MM.1S (cell line): Measurements from ENCODE around the gene NTM.
A peak's percentile ranks its signal among the peaks of the same experiment; 100 is the strongest.
"Not testable (repeated sequence)": the region's sequence is repeated elsewhere in the genome, so short reads cannot be mapped to it uniquely, and the experiment has no call there.

Experiments
- DNase-seq: peaks from one replicate; pipeline ENCODE4 v3.0.0-alpha.2; 2015
- H2AFZ ChIP-seq: fragments of 300-600 bp; sonication (generic); 2 replicates; pipeline ENCODE4 v1.6.0; 2016; ENCODE audit warnings: antibody characterized with exemption, low read length
- H3F3A ChIP-seq: fragments of 300-600 bp; sonication (generic); 2 replicates; pipeline ENCODE4 v1.6.1; 2016; ENCODE audit warnings: mild to moderate bottlenecking, antibody characterized with exemption, low read length, moderate library complexity, mixed read lengths; ENCODE audit not compliant: insufficient read depth
- H3K27ac ChIP-seq: fragments of 300-600 bp; sonication (generic); 2 replicates; pipeline ENCODE4 v1.5.1; 2016; ENCODE audit warnings: mild to moderate bottlenecking, low read length
- H3K27me3 ChIP-seq: fragments of 300-600 bp; sonication (generic); replicated peaks from 2 replicates; pipeline ENCODE4 v1.6.0; 2016; ENCODE audit warnings: low read length; ENCODE audit not compliant: insufficient read depth
- H3K36me3 ChIP-seq: fragments of 300-600 bp; sonication (generic); replicated peaks from 2 replicates; pipeline ENCODE4 v1.6.1; 2016; ENCODE audit warnings: mild to moderate bottlenecking, low read length, mixed read lengths; ENCODE audit not compliant: insufficient read depth
- H3K4me1 ChIP-seq: fragments of 300-600 bp; sonication (generic); 2 replicates; pipeline ENCODE4 v1.6.1; 2016; ENCODE audit warnings: low read length, mixed read lengths
- H3K4me2 ChIP-seq: fragments of 300-600 bp; sonication (generic); 2 replicates; pipeline ENCODE4 v1.6.0; 2016; ENCODE audit warnings: low read depth, low read length
- H3K4me3 ChIP-seq: fragments of 300-600 bp; sonication (generic); 2 replicates; pipeline ENCODE4 v1.5.1; 2016; ENCODE audit warnings: low read length, mixed read lengths
- H3K79me2 ChIP-seq: fragments of 300-600 bp; sonication (generic); 2 replicates; pipeline ENCODE4 v1.6.1; 2016; ENCODE audit warnings: mixed run types, low read length, mixed read lengths
- H3K9ac ChIP-seq: fragments of 300-600 bp; sonication (generic); 2 replicates; pipeline ENCODE4 v1.6.1; 2016; ENCODE audit warnings: low read length, mixed read lengths
- H3K9me2 ChIP-seq: fragments of 300-600 bp; sonication (generic); replicated peaks from 2 replicates; pipeline ENCODE4 v1.6.1; 2016; ENCODE audit warnings: mild to moderate bottlenecking, low read length, mixed read lengths; ENCODE audit not compliant: insufficient read depth
- H3K9me3 ChIP-seq: fragments of 300-600 bp; sonication (generic); replicated peaks from 2 replicates; pipeline ENCODE4 v1.6.1; 2016; ENCODE audit warnings: mild to moderate bottlenecking, low read length, mixed read lengths; ENCODE audit not compliant: insufficient read depth
- H4K20me1 ChIP-seq: fragments of 300-600 bp; sonication (generic); 2 replicates; pipeline ENCODE4 v1.6.1; 2016; ENCODE audit warnings: mild to moderate bottlenecking, low read length, moderate library complexity, mixed read lengths; ENCODE audit not compliant: insufficient read depth
- EZH2 ChIP-seq: fragments of 300-600 bp; sonication (generic); optimal IDR thresholded peaks from 2 replicates; pipeline ENCODE3; 2017; ENCODE audit warnings: low read depth, mild to moderate bottlenecking, antibody characterized with exemption, low read length, mixed read lengths
- EZH2phosphoT487 ChIP-seq: fragments of 300-600 bp; sonication (generic); IDR thresholded peaks from 2 replicates; pipeline ENCODE4 v1.6.1; 2018; ENCODE audit warnings: antibody characterized with exemption, low read length
- TF ChIP-seq, protein P1 (sequence below): fragments of 300-600 bp; sonication (generic); IDR thresholded peaks from 2 replicates; pipeline ENCODE4 v1.5.1; 2016; ENCODE audit warnings: antibody characterized with exemption, low read length, mixed read lengths

The NTM gene

DNA sequence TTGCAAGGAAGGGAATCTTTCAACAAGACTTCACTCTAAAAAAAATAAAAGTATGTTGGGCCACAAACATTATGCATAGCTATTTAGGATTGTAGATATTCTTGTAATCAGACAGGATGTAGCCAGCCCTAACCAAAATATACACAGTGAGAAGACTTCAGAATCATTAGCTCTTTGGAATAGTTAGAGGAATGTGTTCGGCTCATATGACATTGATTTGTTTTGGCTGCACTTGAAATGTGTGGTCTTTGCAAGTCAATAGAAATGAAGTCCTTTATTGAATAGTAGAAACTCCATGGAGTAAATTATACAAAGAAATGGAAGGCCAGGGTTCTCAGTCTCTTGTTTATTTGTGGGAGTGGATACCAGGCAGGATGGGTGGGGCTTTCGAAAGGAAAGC lies 692.1 kb downstream of the NTM start:
- H3K4me1 ChIP-seq: peaks cover 14% of the 10 kb centered on the region
- no peak overlapping the region for H3K27ac ChIP-seq
- no peaks in the 10 kb centered on the region for H3K9me3 ChIP-seq
- no peaks in the 10 kb centered on the region for H3K27me3 ChIP-seq
- H3K4me3 ChIP-seq: no peak overlapping the region
- H3K36me3 ChIP-seq: no peaks in the 10 kb centered on the region
- H3K9ac ChIP-seq: no peak overlapping the region
- DNase-seq: no peak
- no peak for TF ChIP-seq EZH2phosphoT487
- TF ChIP-seq EZH2: no peak
- TF ChIP-seq, protein P1, sequence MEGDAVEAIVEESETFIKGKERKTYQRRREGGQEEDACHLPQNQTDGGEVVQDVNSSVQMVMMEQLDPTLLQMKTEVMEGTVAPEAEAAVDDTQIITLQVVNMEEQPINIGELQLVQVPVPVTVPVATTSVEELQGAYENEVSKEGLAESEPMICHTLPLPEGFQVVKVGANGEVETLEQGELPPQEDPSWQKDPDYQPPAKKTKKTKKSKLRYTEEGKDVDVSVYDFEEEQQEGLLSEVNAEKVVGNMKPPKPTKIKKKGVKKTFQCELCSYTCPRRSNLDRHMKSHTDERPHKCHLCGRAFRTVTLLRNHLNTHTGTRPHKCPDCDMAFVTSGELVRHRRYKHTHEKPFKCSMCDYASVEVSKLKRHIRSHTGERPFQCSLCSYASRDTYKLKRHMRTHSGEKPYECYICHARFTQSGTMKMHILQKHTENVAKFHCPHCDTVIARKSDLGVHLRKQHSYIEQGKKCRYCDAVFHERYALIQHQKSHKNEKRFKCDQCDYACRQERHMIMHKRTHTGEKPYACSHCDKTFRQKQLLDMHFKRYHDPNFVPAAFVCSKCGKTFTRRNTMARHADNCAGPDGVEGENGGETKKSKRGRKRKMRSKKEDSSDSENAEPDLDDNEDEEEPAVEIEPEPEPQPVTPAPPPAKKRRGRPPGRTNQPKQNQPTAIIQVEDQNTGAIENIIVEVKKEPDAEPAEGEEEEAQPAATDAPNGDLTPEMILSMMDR: no peak
- no peak overlapping the region for H2AFZ ChIP-seq
- peak overlapping the region; percentile 11; the same call in 1 of the 2 replicates for H3K4me2 ChIP-seq
- H3K9me2 ChIP-seq: no peaks in the 10 kb centered on the region
- no peaks in the 10 kb centered on the region for H4K20me1 ChIP-seq
- H3F3A ChIP-seq: no peaks in the 10 kb centered on the region
- H3K79me2 ChIP-seq: no peaks in the 10 kb centered on the region

DNA sequence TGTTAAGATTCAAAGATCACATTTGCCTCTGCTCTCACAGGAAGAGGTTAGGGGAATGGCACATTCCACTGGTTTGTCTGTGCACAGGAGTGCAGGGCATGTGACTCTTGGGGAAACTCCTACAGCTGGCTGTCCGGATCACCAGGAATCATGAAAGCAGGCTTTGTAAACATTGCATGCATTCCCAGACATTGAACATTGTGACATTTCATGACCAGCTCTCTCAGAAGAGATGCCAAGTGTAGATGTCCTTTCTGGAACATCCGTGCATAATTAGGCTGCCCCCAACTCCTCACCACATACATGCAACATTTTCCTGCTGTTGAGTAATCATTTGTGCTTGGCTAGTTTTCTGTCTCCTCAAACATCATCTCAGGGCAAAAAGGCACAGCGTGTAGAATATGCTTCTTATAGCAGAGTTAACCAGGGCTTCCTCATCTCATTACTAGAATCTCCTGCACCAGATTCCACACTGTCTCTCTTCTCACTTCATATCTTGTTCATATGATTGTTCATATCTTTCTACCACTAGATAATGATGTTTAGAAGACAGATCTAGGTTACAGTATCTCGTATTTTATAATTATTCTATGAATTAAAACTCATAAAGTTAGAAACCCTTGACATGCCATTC lies 694.7 kb downstream of the NTM start:
- no peaks in the 10 kb centered on the region for H4K20me1 ChIP-seq
- peaks cover 14% of the 10 kb centered on the region for H3K4me1 ChIP-seq
- H3F3A ChIP-seq: no peaks in the 10 kb centered on the region
- H3K9me3 ChIP-seq: no peaks in the 10 kb centered on the region
- H3K27ac ChIP-seq: no peak overlapping the region
- H3K36me3 ChIP-seq: no peaks in the 10 kb centered on the region
- no peaks in the 10 kb centered on the region for H3K79me2 ChIP-seq
- no peak overlapping the region for H3K4me2 ChIP-seq
- no peak for TF ChIP-seq EZH2phosphoT487
- TF ChIP-seq EZH2: no peak
- TF ChIP-seq, protein P1: no peak
- no peak overlapping the region for H3K4me3 ChIP-seq
- no peak for DNase-seq
- no peak overlapping the region for H2AFZ ChIP-seq
- no peak overlapping the region for H3K9ac ChIP-seq
- no peaks in the 10 kb centered on the region for H3K27me3 ChIP-seq
- H3K9me2 ChIP-seq: no peaks in the 10 kb centered on the region

DNA sequence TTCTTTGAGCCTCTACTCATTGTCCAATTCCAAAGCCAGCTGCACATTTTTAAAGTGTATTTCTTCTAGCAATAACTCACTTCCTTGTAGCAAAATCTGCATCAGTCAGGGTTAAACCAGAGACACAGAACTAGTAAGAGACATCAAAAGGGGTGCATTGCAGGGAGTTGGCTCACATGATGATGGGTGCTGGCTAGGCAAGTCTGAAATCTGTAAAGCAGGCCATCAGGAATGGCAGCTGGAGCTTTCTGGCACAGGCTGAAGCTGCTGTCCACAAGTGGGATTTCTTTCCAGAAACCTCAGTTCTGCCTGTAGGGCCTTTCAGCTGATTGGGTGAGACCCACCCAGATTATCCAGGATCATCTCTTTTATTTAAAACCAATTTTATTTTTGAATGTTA lies 698.1 kb downstream of the NTM start:
- Histone ChIP-seq H3F3A (no peaks in the 10 kb centered on the region), H3K9ac (no peak overlapping the region), H3K79me2 (no peaks in the 10 kb centered on the region), H3K9me3 (no peaks in the 10 kb centered on the region), H3K4me2 (no peak overlapping the region), H2AFZ (no peak overlapping the region), H4K20me1 (no peaks in the 10 kb centered on the region), H3K27ac (no peak overlapping the region), H3K9me2 (no peaks in the 10 kb centered on the region), H3K27me3 (no peaks in the 10 kb centered on the region), H3K4me1 (no peaks in the 10 kb centered on the region), H3K4me3 (no peak overlapping the region), H3K36me3 (no peaks in the 10 kb centered on the region)
- no peak for DNase-seq
- TF ChIP-seq EZH2phosphoT487 (no peak), EZH2 (no peak)
- TF ChIP-seq, protein P1: no peak

DNA sequence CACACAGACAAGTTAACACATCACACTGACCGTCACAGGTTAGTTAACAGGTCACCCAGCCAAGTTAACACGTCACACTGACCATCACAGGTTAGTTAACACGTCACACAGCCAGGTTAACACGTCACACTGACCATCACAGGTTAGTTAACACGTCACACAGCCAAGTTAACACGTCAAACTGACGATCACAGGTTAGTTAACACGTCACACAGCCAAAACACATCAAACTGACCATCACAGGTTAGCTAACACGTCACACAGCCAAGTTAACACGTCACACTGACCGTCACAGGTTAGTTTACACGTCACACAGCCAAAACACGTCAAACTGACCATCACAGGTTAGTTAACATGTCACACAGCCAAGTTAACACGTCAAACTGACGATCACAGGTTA lies 699.2 kb downstream of the NTM start:
- H3K9me2 ChIP-seq, H3K36me3 ChIP-seq, H3K27me3 ChIP-seq, H4K20me1 ChIP-seq, H3K79me2 ChIP-seq, H3K4me3 ChIP-seq, H3K4me1 ChIP-seq, H2AFZ ChIP-seq, H3K4me2 ChIP-seq, H3K9me3 ChIP-seq, H3K9ac ChIP-seq, H3F3A ChIP-seq, DNase-seq, H3K27ac ChIP-seq: not testable (repeated sequence)

DNA sequence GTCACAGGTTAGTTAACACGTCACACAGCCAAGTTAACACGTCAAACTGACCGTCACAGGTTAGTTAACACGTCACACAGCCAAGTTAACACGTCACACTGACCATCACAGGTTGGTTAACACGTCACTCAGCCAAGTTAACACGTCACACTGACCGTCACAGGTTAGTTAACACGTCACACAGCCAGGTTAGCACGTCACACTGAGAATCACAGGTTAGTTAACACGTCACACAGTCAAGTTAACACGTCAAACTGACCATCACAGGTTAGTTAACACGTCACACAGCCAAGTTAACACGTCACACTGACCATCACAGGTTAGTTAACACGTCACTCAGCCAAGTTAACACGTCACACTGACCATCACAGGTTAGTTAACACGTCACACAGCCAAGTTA lies 700.5 kb downstream of the NTM start:
- H3F3A ChIP-seq, H3K79me2 ChIP-seq, H3K4me1 ChIP-seq, H3K27ac ChIP-seq, H3K36me3 ChIP-seq, H2AFZ ChIP-seq, H3K4me3 ChIP-seq, H4K20me1 ChIP-seq, H3K4me2 ChIP-seq, H3K9me3 ChIP-seq, DNase-seq, H3K9ac ChIP-seq, H3K9me2 ChIP-seq, H3K27me3 ChIP-seq: not testable (repeated sequence)
